Measurements from ENCODE around the gene PEX7. TPM values are rescaled to one million over a fixed set of nuclear protein-coding genes. Genes with fewer than 3 reads are reported as not detected.

PEX7 gene
- total RNA-seq, 1 donor from 2014 or later = 6.9 TPM

- Mint-ChIP-seq H3K27ac (no peak overlapping the region), H3K4me3 (ENCODE audit: low read depth) (no peak overlapping the region), H3K36me3 (ENCODE audit: insufficient read depth) (peaks cover 6% of the 10 kb centered on the region), H3K4me1 (ENCODE audit: low read depth) (no peaks in the 10 kb centered on the region), H3K27me3 (peaks cover 20% of the 10 kb centered on the region), H3K9me3 (ENCODE audit: low read depth) (no peaks in the 10 kb centered on the region)
- no peak for TF ChIP-seq CTCF (IDR thresholded peaks at IDR 0.05; ENCODE audit: unreplicated experiment)
- DNase-seq (ENCODE audit: low spot score, unreplicated experiment) = no peak
Measured at GRCh38 chr6:136914947-136915346, 92.6 kb downstream of the PEX7 start.

GRCh38 chr6:136918706-136919105 lies 96.3 kb downstream of the PEX7 start:
- H3K27me3 Mint-ChIP-seq = peaks cover 45% of the 10 kb centered on the region
- no peak for TF ChIP-seq CTCF (IDR thresholded peaks at IDR 0.05; ENCODE audit: unreplicated experiment)
- DNase-seq (ENCODE audit: low spot score, unreplicated experiment) = no peak
- H3K4me3 Mint-ChIP-seq (ENCODE audit: low read depth) = no peak overlapping the region
- peaks cover 4% of the 10 kb centered on the region for H3K36me3 Mint-ChIP-seq (ENCODE audit: insufficient read depth)
- no peaks in the 10 kb centered on the region for H3K9me3 Mint-ChIP-seq (ENCODE audit: low read depth)
- H3K4me1 Mint-ChIP-seq (ENCODE audit: low read depth) = peaks cover 7% of the 10 kb centered on the region
- no peak overlapping the region for H3K27ac Mint-ChIP-seq

- H3K27ac Mint-ChIP-seq = no peak overlapping the region
- no peak for TF ChIP-seq CTCF (IDR thresholded peaks at IDR 0.05; ENCODE audit: unreplicated experiment)
- no peak for DNase-seq (ENCODE audit: low spot score, unreplicated experiment)
- H3K9me3 Mint-ChIP-seq (ENCODE audit: low read depth) = no peaks in the 10 kb centered on the region
- H3K36me3 Mint-ChIP-seq (ENCODE audit: insufficient read depth) = peaks cover 4% of the 10 kb centered on the region
- no peak overlapping the region for H3K4me3 Mint-ChIP-seq (ENCODE audit: low read depth)
- peaks cover 57% of the 10 kb centered on the region for H3K27me3 Mint-ChIP-seq
- H3K4me1 Mint-ChIP-seq (ENCODE audit: low read depth) = peaks cover 7% of the 10 kb centered on the region
Measured at GRCh38 chr6:136920216-136920615, 97.8 kb downstream of the PEX7 start.

GRCh38 chr6:136920671-136921380 lies 98.4 kb downstream of the PEX7 start:
- Mint-ChIP-seq H3K9me3 (ENCODE audit: low read depth) (no peaks in the 10 kb centered on the region), H3K4me1 (ENCODE audit: low read depth) (peaks cover 7% of the 10 kb centered on the region), H3K27ac (no peak overlapping the region), H3K4me3 (ENCODE audit: low read depth) (peak overlapping the region; percentile 73), H3K27me3 (peaks cover 59% of the 10 kb centered on the region), H3K36me3 (ENCODE audit: insufficient read depth) (peaks cover 3% of the 10 kb centered on the region)
- TF ChIP-seq CTCF (IDR thresholded peaks at IDR 0.05; ENCODE audit: unreplicated experiment) = no peak
- DNase-seq (ENCODE audit: low spot score, unreplicated experiment) = no peak

DNA sequence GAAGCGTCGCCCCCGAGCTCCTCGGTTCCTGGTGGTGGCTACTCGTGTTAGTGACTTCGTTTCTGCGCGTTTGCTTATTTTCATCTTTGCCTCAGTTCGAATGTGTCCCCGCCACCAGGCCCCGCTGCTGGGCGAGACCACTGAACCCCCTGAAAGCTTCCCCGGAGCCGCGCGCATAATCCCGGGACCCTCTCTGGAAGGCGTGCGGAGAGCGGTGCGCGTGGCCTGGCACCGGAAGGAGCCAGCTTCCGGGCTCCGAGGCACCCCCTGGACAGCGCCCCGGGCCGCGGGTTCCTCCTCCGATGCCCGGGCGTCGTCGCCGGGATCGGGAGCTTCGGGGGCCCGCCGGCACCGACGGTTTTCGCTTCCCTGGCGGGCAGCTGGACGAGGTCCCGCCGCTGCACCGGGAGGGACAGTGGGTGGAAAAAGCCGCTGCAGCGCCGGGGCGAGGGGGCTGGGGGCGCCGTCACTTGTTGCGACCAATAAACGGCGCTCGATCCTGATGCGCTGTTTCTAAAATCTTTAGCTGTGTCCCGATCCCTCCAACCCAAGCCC lies 99.1 kb downstream of the PEX7 start:
- Mint-ChIP-seq H3K27me3 (peaks cover 65% of the 10 kb centered on the region), H3K27ac (no peak overlapping the region), H3K36me3 (ENCODE audit: insufficient read depth) (peaks cover 1% of the 10 kb centered on the region), H3K4me3 (ENCODE audit: low read depth) (peak overlapping the region; percentile 73), H3K4me1 (ENCODE audit: low read depth) (peaks cover 7% of the 10 kb centered on the region), H3K9me3 (ENCODE audit: low read depth) (no peaks in the 10 kb centered on the region)
- no peak for TF ChIP-seq CTCF (IDR thresholded peaks at IDR 0.05; ENCODE audit: unreplicated experiment)
- DNase-seq (ENCODE audit: low spot score, unreplicated experiment) = no peak

Measured in progenitor cell of endocrine pancreas (in vitro differentiated cells).